Measurements from ENCODE around the gene ARL15. TPM values are rescaled to one million over a fixed set of nuclear protein-coding genes. Genes with fewer than 3 reads are reported as not detected.
A peak's percentile ranks its signal among the peaks of the same experiment; 100 is the strongest.

The ARL15 gene
- total and polyA plus RNA-seq, 2 of the 4 experiments (the other 2 are of a cell fraction): 7.3 to 19.2 TPM

DNA sequence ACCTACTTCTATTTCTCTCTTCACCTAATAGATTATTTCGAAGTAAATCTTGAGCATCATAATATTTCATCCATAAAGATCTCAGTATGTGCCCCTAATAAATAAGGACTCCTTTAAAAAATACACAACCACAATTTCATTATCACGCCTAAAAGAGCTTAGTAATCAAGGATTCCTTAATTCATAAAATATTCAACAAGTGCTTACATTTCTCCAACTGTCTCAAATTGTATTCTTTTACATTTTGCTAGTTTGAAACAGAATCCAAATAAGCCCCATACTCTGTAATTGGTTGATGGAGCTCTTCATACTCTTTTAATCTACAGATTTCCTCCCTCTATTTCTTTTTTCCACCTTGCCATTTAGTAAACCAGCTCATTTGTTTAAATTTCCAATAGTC is 432.4 kb downstream of the ARL15 start:
- Histone ChIP-seq H3K23ac (ENCODE audit: low read depth, low read length) (no peak overlapping the region), H3K36me3 (ENCODE audit: control insufficient read depth, insufficient read depth, low read length) (no peaks in the 10 kb centered on the region), H3K27ac (ENCODE audit: insufficient read depth, low read length) (no peak overlapping the region), H2BK5ac (ENCODE audit: low read depth, low read length, poor library complexity, severe bottlenecking) (peak overlapping the region; percentile 28), H2AK5ac (ENCODE audit: low read depth, low read length) (no peak overlapping the region), H3K79me1 (ENCODE audit: low read depth in 1 of 2, low read length in 2 of 2) (no peaks in the 10 kb centered on the region), H4K5ac (ENCODE audit: low read depth, low read length) (no peak overlapping the region), H3K9me1 (ENCODE audit: insufficient read depth, low read length) (no peaks in the 10 kb centered on the region), H3K14ac (replicated peaks; ENCODE audit: low read depth, low read length) (no peak overlapping the region), H3K4me1 (ENCODE audit: control insufficient read depth, insufficient read depth, low read length) (peaks cover 5% of the 10 kb centered on the region), H2BK15ac (ENCODE audit: low read depth, low read length) (no peak overlapping the region), H2AK9ac (replicated peaks; ENCODE audit: low read depth, low read length, poor library complexity) (no peak overlapping the region), H4K20me1 (ENCODE audit: insufficient read depth, low read length) (no peaks in the 10 kb centered on the region), H3K18ac (ENCODE audit: low read depth, low read length) (no peak overlapping the region), H3K27me3 (ENCODE audit: control insufficient read depth, insufficient read depth, low read length) (no peaks in the 10 kb centered on the region), H2AFZ (replicated peaks; ENCODE audit: low read length, poor library complexity) (no peak overlapping the region), H3K4ac (ENCODE audit: low read depth, low read length) (no peak overlapping the region), H3K9ac (ENCODE audit: low read depth, low read length) (no peak overlapping the region), H2BK20ac (ENCODE audit: low read depth, low read length) (no peak overlapping the region), H3K56ac (ENCODE audit: extremely low read depth, insufficient read depth, low read length) (no peak overlapping the region), H4K8ac (ENCODE audit: low read depth in 2 of 2, low read length in 2 of 2) (no peak overlapping the region), H2BK120ac (ENCODE audit: low read depth, low read length) (no peak overlapping the region), H3K9me3 (ENCODE audit: control insufficient read depth, insufficient read depth, low read length) (no peaks in the 10 kb centered on the region; the same call in 1 of the 2 replicates), H3K4me3 (ENCODE audit: insufficient read depth, low read depth, low read length) (no peak overlapping the region), H3K4me2 (ENCODE audit: low read depth, low read length) (no peak overlapping the region), H4K91ac (ENCODE audit: insufficient read depth, low read depth, low read length) (no peak overlapping the region)
- ChIA-PET CTCF (interaction anchor here (0.6 kb wide), 2 partner anchors 220 to 451 kb away, joined by 3 read pairs; no protein-coding TSS in a partner anchor), POLR2A (ENCODE audit: unreplicated experiment) (no interaction called here)
- 100% methylated on average over 1 of the region's 2 CpGs; no CpG with 5 or more reads in 1 of the 2 experiments for WGBS, 2 experiments (ENCODE audit: extremely low coverage in 2 of 2, insufficient read length in 1 of 2)
- intact Hi-C loops (cut with micrococcal nuclease) (loop anchor here (5.0 to 10.0 kb wide), 2 partner anchors 396 to 613 kb away; partner anchors contain the start of gene FST), in situ Hi-C loops (cut with MboI; ENCODE audit: low sequenced_read_pairs) (no loop called here), dilution Hi-C loops (cut with HindIII; ENCODE audit: low sequenced_read_pairs, unreplicated experiment) (no loop called here)
- DNase-seq (no peak), ATAC-seq (ENCODE audit: low read depth) (no peak)
- TF ChIP-seq CHD1 (IDR thresholded peaks at IDR 0.05; ENCODE audit: low read depth, low read length): no peak
- no peak for TF ChIP-seq SMC3 (IDR thresholded peaks at IDR 0.05; ENCODE audit: low read depth, low read length)
- TF ChIP-seq CEBPB (IDR thresholded peaks at IDR 0.05; ENCODE audit: low read depth, low read length): no peak
- no peak for TF ChIP-seq POLR2A (IDR thresholded peaks at IDR 0.05; ENCODE audit: low read depth, low read length)
- TF ChIP-seq RAD21 (IDR thresholded peaks at IDR 0.05; ENCODE audit: low read length): no peak
- no peak for TF ChIP-seq BHLHE40 (IDR thresholded peaks at IDR 0.05; ENCODE audit: low read depth, low read length)
- TF ChIP-seq, protein P1, sequence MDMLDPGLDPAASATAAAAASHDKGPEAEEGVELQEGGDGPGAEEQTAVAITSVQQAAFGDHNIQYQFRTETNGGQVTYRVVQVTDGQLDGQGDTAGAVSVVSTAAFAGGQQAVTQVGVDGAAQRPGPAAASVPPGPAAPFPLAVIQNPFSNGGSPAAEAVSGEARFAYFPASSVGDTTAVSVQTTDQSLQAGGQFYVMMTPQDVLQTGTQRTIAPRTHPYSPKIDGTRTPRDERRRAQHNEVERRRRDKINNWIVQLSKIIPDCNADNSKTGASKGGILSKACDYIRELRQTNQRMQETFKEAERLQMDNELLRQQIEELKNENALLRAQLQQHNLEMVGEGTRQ (IDR thresholded peaks at IDR 0.05; ENCODE audit: low read depth, low read length): no peak
- TF ChIP-seq NFE2L2 (IDR thresholded peaks at IDR 0.05; ENCODE audit: low read depth, low read length): no peak
- TF ChIP-seq, protein P2, sequence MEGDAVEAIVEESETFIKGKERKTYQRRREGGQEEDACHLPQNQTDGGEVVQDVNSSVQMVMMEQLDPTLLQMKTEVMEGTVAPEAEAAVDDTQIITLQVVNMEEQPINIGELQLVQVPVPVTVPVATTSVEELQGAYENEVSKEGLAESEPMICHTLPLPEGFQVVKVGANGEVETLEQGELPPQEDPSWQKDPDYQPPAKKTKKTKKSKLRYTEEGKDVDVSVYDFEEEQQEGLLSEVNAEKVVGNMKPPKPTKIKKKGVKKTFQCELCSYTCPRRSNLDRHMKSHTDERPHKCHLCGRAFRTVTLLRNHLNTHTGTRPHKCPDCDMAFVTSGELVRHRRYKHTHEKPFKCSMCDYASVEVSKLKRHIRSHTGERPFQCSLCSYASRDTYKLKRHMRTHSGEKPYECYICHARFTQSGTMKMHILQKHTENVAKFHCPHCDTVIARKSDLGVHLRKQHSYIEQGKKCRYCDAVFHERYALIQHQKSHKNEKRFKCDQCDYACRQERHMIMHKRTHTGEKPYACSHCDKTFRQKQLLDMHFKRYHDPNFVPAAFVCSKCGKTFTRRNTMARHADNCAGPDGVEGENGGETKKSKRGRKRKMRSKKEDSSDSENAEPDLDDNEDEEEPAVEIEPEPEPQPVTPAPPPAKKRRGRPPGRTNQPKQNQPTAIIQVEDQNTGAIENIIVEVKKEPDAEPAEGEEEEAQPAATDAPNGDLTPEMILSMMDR (conservative IDR thresholded peaks at IDR 0.05; ENCODE audit: low read depth, low read length): no peak
- TF ChIP-seq RCOR1 (IDR thresholded peaks at IDR 0.05; ENCODE audit: insufficient replicate concordance, low read length): no peak
- TF ChIP-seq FOS (IDR thresholded peaks at IDR 0.05; ENCODE audit: low read depth, low read length): no peak
- no peak for TF ChIP-seq MAZ (IDR thresholded peaks at IDR 0.05; ENCODE audit: borderline replicate concordance, low read depth, low read length)
- no TSS peak for BruUV-seq (replicated peaks)
